ENCODE results near the gene NOX5. TPM values are rescaled to one million over a fixed set of nuclear protein-coding genes. Genes with fewer than 3 reads are reported as not detected.

Gene NOX5
- total RNA-seq, 1 donor from 2014 or later = 0.14 TPM

DNA sequence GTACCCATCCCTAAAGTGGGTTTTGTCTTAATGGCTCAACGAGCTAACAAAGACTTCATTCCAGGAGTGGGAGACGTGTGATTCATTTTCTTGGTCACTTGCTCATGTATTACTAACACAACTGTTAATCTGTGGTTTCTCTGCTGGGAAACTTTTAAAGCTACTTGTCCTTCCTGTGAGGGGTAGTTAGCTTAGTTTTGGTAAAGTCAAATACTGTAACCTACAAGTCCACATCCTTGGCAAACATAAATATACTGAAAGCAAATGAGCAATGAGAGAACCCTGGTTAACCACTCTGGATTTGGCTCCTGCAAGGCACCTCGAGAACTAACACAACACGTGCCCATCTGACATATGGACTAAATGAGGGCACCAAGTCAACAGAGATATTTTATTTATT, 19.9 kb downstream of the NOX5 start:
- DNase-seq = no peak
- Histone ChIP-seq H3K36me3 (no peaks in the 10 kb centered on the region), H3K27me3 (peaks cover 11% of the 10 kb centered on the region), H3K27ac (no peak overlapping the region), H3K9me3 (no peaks in the 10 kb centered on the region), H3K4me3 (no peak overlapping the region), H3K4me1 (peaks cover 4% of the 10 kb centered on the region)
- TF ChIP-seq, protein P1, sequence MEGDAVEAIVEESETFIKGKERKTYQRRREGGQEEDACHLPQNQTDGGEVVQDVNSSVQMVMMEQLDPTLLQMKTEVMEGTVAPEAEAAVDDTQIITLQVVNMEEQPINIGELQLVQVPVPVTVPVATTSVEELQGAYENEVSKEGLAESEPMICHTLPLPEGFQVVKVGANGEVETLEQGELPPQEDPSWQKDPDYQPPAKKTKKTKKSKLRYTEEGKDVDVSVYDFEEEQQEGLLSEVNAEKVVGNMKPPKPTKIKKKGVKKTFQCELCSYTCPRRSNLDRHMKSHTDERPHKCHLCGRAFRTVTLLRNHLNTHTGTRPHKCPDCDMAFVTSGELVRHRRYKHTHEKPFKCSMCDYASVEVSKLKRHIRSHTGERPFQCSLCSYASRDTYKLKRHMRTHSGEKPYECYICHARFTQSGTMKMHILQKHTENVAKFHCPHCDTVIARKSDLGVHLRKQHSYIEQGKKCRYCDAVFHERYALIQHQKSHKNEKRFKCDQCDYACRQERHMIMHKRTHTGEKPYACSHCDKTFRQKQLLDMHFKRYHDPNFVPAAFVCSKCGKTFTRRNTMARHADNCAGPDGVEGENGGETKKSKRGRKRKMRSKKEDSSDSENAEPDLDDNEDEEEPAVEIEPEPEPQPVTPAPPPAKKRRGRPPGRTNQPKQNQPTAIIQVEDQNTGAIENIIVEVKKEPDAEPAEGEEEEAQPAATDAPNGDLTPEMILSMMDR (IDR thresholded peaks at IDR 0.05) = no peak
- intact Hi-C loops (cut with DNase I) = no loop called here
- no peak for ATAC-seq

DNA sequence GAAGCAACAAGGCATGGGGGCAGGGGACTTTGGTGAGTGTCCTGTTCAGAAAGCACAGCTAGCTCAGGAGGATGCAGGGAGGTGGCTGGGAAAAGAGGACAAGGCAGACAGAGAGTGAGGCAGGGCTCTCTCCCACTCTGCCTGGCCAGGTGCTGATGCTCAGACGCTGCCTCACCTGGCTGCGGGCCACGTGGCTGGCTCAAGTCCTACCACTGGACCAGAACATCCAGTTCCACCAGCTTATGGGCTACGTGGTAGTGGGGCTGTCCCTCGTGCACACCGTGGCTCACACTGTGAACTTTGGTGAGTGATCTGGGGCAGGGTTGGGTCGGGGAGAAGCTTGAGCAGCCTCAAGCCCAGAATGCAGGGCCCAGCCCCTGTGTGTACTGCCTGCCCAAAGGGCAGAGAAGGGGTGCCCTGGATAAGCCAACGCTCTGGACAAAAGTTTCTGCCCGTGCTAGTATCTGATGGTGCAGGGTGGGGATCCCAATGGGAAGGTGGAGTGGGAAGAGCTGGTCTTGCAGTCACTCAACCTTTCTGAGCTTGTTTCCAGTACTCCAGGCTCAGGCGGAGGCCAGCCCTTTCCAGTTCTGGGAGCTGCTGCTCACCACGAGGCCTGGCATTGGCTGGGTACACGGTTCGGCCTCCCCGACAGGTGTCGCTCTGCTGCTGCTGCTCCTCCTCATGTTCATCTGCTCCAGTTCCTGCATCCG, 20.9 kb downstream of the NOX5 start:
- TF ChIP-seq, protein P1 (IDR thresholded peaks at IDR 0.05) = no peak
- H3K4me1 ChIP-seq = peaks cover 4% of the 10 kb centered on the region
- DNase-seq (no peak), ATAC-seq (peak; percentile 28)
- H3K9me3 ChIP-seq = no peaks in the 10 kb centered on the region
- no peak overlapping the region for H3K27ac ChIP-seq
- intact Hi-C loops (cut with DNase I) = no loop called here
- peaks cover 11% of the 10 kb centered on the region for H3K27me3 ChIP-seq
- H3K36me3 ChIP-seq = no peaks in the 10 kb centered on the region
- H3K4me3 ChIP-seq = no peak overlapping the region

DNA sequence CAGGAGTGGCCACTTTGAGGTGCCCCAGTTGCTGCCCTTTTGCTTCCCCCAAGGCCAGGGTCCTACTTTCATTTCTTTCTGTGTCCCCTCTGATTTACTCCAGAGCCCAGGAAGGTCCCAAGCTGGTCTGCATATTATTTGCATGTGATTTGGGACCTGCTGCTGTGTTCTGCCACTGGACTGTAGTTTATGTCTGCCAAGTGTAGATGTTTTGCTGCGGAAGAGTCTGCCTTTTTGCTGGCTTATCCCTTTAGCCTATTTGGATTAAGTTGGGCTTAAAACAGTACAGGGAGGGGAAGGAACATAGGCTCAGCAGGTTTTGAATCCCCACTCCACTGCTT, 21.4 kb downstream of the NOX5 start:
- ATAC-seq (no peak), DNase-seq (no peak)
- Histone ChIP-seq H3K9me3 (no peaks in the 10 kb centered on the region), H3K4me3 (no peak overlapping the region), H3K27ac (no peak overlapping the region), H3K27me3 (peaks cover 11% of the 10 kb centered on the region), H3K36me3 (no peaks in the 10 kb centered on the region), H3K4me1 (peaks cover 4% of the 10 kb centered on the region)
- intact Hi-C loops (cut with DNase I) = no loop called here
- TF ChIP-seq, protein P1 (IDR thresholded peaks at IDR 0.05) = no peak

DNA sequence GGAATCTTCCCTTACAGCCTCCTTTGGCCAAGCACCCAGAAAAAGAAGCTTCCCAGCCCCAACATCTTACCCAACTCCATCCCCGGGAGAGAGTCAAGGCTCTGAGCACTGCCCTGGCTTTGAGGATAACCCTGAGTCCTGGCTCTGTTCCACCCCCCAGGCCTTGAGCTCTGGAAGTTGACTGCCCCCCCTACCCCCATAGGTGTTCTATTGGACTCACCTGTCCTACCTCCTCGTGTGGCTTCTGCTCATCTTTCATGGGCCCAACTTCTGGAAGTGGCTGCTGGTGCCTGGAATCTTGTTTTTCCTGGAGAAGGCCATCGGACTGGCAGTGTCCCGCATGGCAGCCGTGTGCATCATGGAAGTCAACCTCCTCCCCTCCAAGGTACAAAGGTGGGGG, 22.3 kb downstream of the NOX5 start:
- Histone ChIP-seq H3K27ac (no peak overlapping the region), H3K4me3 (no peak overlapping the region), H3K9me3 (no peaks in the 10 kb centered on the region), H3K27me3 (peaks cover 11% of the 10 kb centered on the region), H3K36me3 (no peaks in the 10 kb centered on the region), H3K4me1 (no peaks in the 10 kb centered on the region)
- TF ChIP-seq, protein P1 (IDR thresholded peaks at IDR 0.05) = no peak
- DNase-seq (no peak), ATAC-seq (no peak)
- intact Hi-C loops (cut with DNase I) = no loop called here

DNA sequence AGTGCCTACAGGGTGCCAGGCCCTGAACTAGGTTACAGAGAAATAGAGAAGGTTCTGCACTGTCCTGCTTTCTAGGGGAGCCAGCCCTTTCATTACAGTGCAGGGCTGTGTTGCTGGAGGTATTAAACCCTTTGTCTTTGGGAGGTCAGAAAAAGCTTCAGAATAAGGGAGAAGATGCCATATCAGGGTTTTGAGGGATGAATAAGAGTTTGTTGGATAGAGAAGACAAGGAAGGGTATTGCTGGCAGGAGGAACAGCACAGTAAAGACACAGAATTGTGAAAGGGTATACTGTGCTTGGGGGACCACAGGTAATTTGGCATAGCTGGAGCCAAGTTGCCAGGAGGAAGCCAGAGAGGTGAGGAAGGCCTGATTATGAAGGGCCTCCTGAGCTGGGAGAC, 23.0 kb downstream of the NOX5 start:
- Histone ChIP-seq H3K4me3 (no peak overlapping the region), H3K36me3 (no peaks in the 10 kb centered on the region), H3K4me1 (no peaks in the 10 kb centered on the region), H3K9me3 (no peaks in the 10 kb centered on the region), H3K27me3 (peaks cover 10% of the 10 kb centered on the region), H3K27ac (no peak overlapping the region)
- DNase-seq (no peak), ATAC-seq (no peak)
- intact Hi-C loops (cut with DNase I) = no loop called here
- TF ChIP-seq, protein P1 (IDR thresholded peaks at IDR 0.05) = no peak

DNA sequence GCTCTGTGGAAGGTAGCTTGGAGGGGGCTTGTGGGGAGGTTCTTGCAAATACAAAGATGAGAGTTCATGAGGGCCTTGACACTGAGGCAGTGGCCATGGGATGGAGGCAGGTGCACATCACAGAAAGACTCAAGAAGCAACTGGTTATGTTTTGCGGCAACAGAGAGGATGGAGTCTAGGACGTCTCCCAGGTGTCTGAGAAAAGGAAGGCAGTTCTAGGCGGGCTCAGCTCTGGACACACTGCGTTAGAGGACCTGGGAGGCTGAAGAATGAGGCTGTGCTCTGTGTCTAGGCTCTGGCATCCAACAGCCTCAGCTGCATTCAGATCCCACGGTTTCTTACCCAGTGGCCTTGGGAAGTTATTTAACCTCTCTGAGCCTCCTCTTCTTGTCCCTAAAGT, 23.5 kb downstream of the NOX5 start:
- TF ChIP-seq, protein P1 (IDR thresholded peaks at IDR 0.05) = no peak
- no peak for DNase-seq
- intact Hi-C loops (cut with DNase I) = no loop called here
- ATAC-seq = no peak
- no peak overlapping the region for H3K4me3 ChIP-seq
- H3K4me1 ChIP-seq = no peaks in the 10 kb centered on the region
- H3K36me3 ChIP-seq = no peaks in the 10 kb centered on the region
- no peaks in the 10 kb centered on the region for H3K9me3 ChIP-seq
- no peak overlapping the region for H3K27ac ChIP-seq
- H3K27me3 ChIP-seq = peaks cover 5% of the 10 kb centered on the region
